Left ventricle myocardium inferior (tissue), 1 donor: ENCODE measurements around the gene NEK10. TPM values are rescaled to one million over a fixed set of nuclear protein-coding genes. Genes with fewer than 3 reads are reported as not detected.

ENCODE experiments used
- DNase-seq: peaks from one replicate; pipeline ENCODE4 v3.0.0-alpha.2; 2020
- H3K27ac ChIP-seq: fragments of 200-600 bp; replicated peaks from 2 replicates; pipeline ENCODE4 v1.8.0; 2021
- H3K27me3 ChIP-seq: fragments of 200-600 bp; 2 replicates; pipeline ENCODE4 v1.8.0; 2021; ENCODE audit warnings: low read depth
- H3K36me3 ChIP-seq: fragments of 200-600 bp; 2 replicates; pipeline ENCODE4 v1.8.0; 2021
- H3K4me1 ChIP-seq: fragments of 200-600 bp; 2 replicates; pipeline ENCODE4 v1.8.0; 2021
- H3K4me3 ChIP-seq: fragments of 200-600 bp; 2 replicates; pipeline ENCODE4 v1.8.0; 2021; ENCODE audit warnings: mild to moderate bottlenecking, moderate library complexity
- H3K9me3 ChIP-seq: fragments of 200-600 bp; replicated peaks from 2 replicates; pipeline ENCODE4 v1.8.0; 2021
- intact Hi-C: fragments of 100-400 bp; cut with micrococcal nuclease; formaldehyde crosslinking; loops from one replicate; pipeline ENCODE4 v1.11.0; 2022
- total RNA-seq: library from RNA; stranded (reverse); fragmentation: NEBNext Ultra II Directional; extraction: Animal tissue kit (Norgen Biotek cat#: 25700); gene quantifications from one replicate; pipeline ENCODE4 v1.2.1, GENCODE V29; 2021
- TF ChIP-seq, protein P1 (sequence below): fragments of 200-600 bp; IDR thresholded peaks from 2 replicates; pipeline ENCODE4 v1.8.0; 2021; ENCODE audit warnings: antibody characterized with exemption, mild to moderate bottlenecking, borderline replicate concordance
- donor health status: DM: no; HTN: yes; CAD: no; lungs with severe emphysema.

Gene NEK10
- total RNA-seq, 1 donor from 2014 or later = 11.5 TPM

DNA sequence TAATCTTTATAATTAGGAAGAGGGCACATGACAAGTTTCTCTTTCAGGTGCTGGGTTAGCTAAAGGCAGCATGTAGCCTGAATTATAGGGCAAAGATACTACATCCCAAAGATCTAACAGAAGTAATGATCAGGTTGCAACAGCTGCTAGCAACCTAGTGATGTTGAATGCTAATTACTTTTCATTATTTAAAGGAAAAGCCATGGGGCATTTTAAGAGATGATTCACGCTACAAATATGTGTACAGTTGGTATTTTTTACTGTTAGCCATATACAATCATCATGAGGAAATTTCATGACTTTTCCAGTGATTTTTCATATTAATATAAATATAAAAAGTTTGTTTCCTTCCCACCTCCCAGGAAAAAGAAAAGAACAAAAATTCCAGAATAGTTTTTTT lies 43.0 kb downstream of the NEK10 start:
- Histone ChIP-seq H3K27me3 (no peaks in the 10 kb centered on the region), H3K27ac (peak overlapping the region; percentile 87), H3K4me3 (no peak overlapping the region), H3K36me3 (peaks cover 3% of the 10 kb centered on the region), H3K9me3 (no peaks in the 10 kb centered on the region), H3K4me1 (peaks cover 26% of the 10 kb centered on the region)
- intact Hi-C loops = no loop called here
- TF ChIP-seq, protein P1, sequence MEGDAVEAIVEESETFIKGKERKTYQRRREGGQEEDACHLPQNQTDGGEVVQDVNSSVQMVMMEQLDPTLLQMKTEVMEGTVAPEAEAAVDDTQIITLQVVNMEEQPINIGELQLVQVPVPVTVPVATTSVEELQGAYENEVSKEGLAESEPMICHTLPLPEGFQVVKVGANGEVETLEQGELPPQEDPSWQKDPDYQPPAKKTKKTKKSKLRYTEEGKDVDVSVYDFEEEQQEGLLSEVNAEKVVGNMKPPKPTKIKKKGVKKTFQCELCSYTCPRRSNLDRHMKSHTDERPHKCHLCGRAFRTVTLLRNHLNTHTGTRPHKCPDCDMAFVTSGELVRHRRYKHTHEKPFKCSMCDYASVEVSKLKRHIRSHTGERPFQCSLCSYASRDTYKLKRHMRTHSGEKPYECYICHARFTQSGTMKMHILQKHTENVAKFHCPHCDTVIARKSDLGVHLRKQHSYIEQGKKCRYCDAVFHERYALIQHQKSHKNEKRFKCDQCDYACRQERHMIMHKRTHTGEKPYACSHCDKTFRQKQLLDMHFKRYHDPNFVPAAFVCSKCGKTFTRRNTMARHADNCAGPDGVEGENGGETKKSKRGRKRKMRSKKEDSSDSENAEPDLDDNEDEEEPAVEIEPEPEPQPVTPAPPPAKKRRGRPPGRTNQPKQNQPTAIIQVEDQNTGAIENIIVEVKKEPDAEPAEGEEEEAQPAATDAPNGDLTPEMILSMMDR = no peak
- no peak for DNase-seq

- DNase-seq = no peak
- H3K36me3 ChIP-seq = peaks cover 3% of the 10 kb centered on the region
- TF ChIP-seq, protein P1 = no peak
- no peak overlapping the region for H3K4me3 ChIP-seq
- intact Hi-C loops = no loop called here
- no peaks in the 10 kb centered on the region for H3K27me3 ChIP-seq
- H3K27ac ChIP-seq = peak overlapping the region; percentile 87
- H3K9me3 ChIP-seq = no peaks in the 10 kb centered on the region
- H3K4me1 ChIP-seq = peaks cover 30% of the 10 kb centered on the region
Observed at GRCh38 chr3:27325419-27325818, 43.8 kb downstream of the NEK10 start.

DNA sequence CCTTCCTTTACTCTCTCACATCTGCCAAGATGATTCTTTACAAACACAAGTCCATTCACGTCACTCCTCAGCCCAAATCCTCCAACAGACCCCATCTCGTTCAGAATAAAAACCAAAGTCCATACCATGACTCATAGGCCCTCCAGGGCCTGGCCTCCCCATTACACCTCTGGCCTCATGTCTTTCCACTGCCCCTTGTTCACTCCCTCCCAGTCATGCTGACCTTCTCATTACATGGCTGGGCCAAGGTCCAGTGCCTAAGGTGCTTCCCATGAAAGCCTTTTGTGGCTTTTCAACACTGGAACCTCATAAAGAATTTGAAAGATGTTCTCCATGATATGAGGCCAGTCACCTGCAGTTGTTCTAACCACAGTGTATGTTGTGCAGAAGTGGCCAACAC lies 44.5 kb downstream of the NEK10 start:
- no peaks in the 10 kb centered on the region for H3K9me3 ChIP-seq
- intact Hi-C loops = no loop called here
- peaks cover 35% of the 10 kb centered on the region for H3K4me1 ChIP-seq
- no peaks in the 10 kb centered on the region for H3K27me3 ChIP-seq
- no peak overlapping the region for H3K4me3 ChIP-seq
- H3K27ac ChIP-seq = peak overlapping the region; percentile 0
- TF ChIP-seq, protein P1 = no peak
- H3K36me3 ChIP-seq = peaks cover 3% of the 10 kb centered on the region
- DNase-seq = no peak

- no peaks in the 10 kb centered on the region for H3K27me3 ChIP-seq
- intact Hi-C loops = no loop called here
- peaks cover 41% of the 10 kb centered on the region for H3K4me1 ChIP-seq
- H3K9me3 ChIP-seq = no peaks in the 10 kb centered on the region
- peak overlapping the region; percentile 24 for H3K27ac ChIP-seq
- peaks cover 3% of the 10 kb centered on the region for H3K36me3 ChIP-seq
- no peak overlapping the region for H3K4me3 ChIP-seq
- DNase-seq = no peak
- TF ChIP-seq, protein P1 = no peak
Observed at GRCh38 chr3:27323087-27323570, 46.1 kb downstream of the NEK10 start.

- TF ChIP-seq, protein P1 = no peak
- DNase-seq = no peak
- Histone ChIP-seq H3K4me1 (peaks cover 36% of the 10 kb centered on the region), H3K36me3 (peaks cover 3% of the 10 kb centered on the region), H3K27ac (peak overlapping the region; percentile 24), H3K9me3 (no peaks in the 10 kb centered on the region), H3K27me3 (no peaks in the 10 kb centered on the region), H3K4me3 (no peak overlapping the region)
- intact Hi-C loops = no loop called here
Observed at GRCh38 chr3:27322634-27323033, 46.5 kb downstream of the NEK10 start.
